GM23248 (cell line): ENCODE results near the gene ARHGDIB. TPM values are rescaled to one million over a fixed set of nuclear protein-coding genes. Genes with fewer than 3 reads are reported as not detected.
A peak's percentile ranks its signal among the peaks of the same experiment; 100 is the strongest.

Source experiments
- DNase-seq: peaks from one replicate; pipeline ENCODE4 v3.0.0-alpha.2; 2015
- H2AFZ ChIP-seq: fragments of 200-600 bp; sonication (generic); 2 replicates; pipeline ENCODE4 v1.6.1; 2016; ENCODE audit warnings: antibody characterized with exemption
- H3F3A ChIP-seq: fragments of 200-600 bp; sonication (generic); 2 replicates; pipeline ENCODE4 v1.6.1; 2016; ENCODE audit warnings: mild to moderate bottlenecking, antibody characterized with exemption, mixed run types; ENCODE audit not compliant: insufficient read depth
- H3K27ac ChIP-seq: fragments of 200-600 bp; sonication (generic); 2 replicates; pipeline ENCODE4 v1.5.1; 2016; ENCODE audit warnings: mild to moderate bottlenecking
- H3K27me3 ChIP-seq: fragments of 200-600 bp; sonication (generic); replicated peaks from 2 replicates; pipeline ENCODE4 v1.6.1; 2016; ENCODE audit warnings: mild to moderate bottlenecking; ENCODE audit not compliant: insufficient read depth
- H3K36me3 ChIP-seq: fragments of 200-600 bp; sonication (generic); 2 replicates; pipeline ENCODE4 v1.6.1; 2016; ENCODE audit warnings: low read depth, mild to moderate bottlenecking
- H3K4me1 ChIP-seq: fragments of 200-600 bp; sonication (generic); 2 replicates; pipeline ENCODE4 v1.6.1; 2016; ENCODE audit warnings: mild to moderate bottlenecking; ENCODE audit not compliant: insufficient read depth
- H3K4me2 ChIP-seq: fragments of 200-600 bp; sonication (generic); one replicate; pipeline ENCODE4 v1.6.1; 2016; ENCODE audit warnings: mild to moderate bottlenecking; ENCODE audit not compliant: unreplicated experiment
- H3K4me3 ChIP-seq: fragments of 200-600 bp; sonication (generic); 2 replicates; pipeline ENCODE4 v1.5.1; 2016; ENCODE audit warnings: mild to moderate bottlenecking
- H3K79me2 ChIP-seq: fragments of 200-600 bp; sonication (generic); 2 replicates; pipeline ENCODE4 v1.6.1; 2016; ENCODE audit warnings: mild to moderate bottlenecking; ENCODE audit not compliant: insufficient read depth
- H3K9ac ChIP-seq: fragments of 200-600 bp; sonication (generic); 2 replicates; pipeline ENCODE4 v1.6.1; 2016; ENCODE audit warnings: mild to moderate bottlenecking
- H3K9me2 ChIP-seq: fragments of 200-600 bp; sonication (generic); 2 replicates; pipeline ENCODE4 v1.6.1; 2016; ENCODE audit warnings: mixed run types, mild to moderate bottlenecking, moderate library complexity; ENCODE audit not compliant: insufficient read depth
- H3K9me3 ChIP-seq: fragments of 200-600 bp; sonication (generic); one replicate; pipeline ENCODE4 v1.6.1; 2017; ENCODE audit warnings: low read depth
- H4K20me1 ChIP-seq: fragments of 200-600 bp; sonication (generic); 2 replicates; pipeline ENCODE4 v1.6.0; 2016; ENCODE audit not compliant: insufficient read depth
- EZH2 ChIP-seq: fragments of 200-600 bp; sonication (generic); IDR thresholded peaks from 2 replicates; pipeline ENCODE4 v1.6.1; 2018; ENCODE audit warnings: antibody characterized with exemption, mild to moderate bottlenecking; ENCODE audit not compliant: insufficient read depth, poor library complexity, severe bottlenecking
- EZH2phosphoT487 ChIP-seq: fragments of 200-600 bp; sonication (generic); IDR thresholded peaks from 2 replicates; pipeline ENCODE4 v1.6.1; 2018; ENCODE audit warnings: antibody characterized with exemption, moderate library complexity, mild to moderate bottlenecking, low read depth; ENCODE audit not compliant: insufficient read depth
- WGBS, 2 experiments: methylation state at CpG; one replicate each; pipeline ENCODE4 v1.1.6; 2015 to 2017; ENCODE audit warnings: low lambda C conversion rate in 2 of 2, low coverage in 1 of 2; ENCODE audit errors: missing lambda C conversion rate in 2 of 2; 5-methylcytosine and 5-hydroxymethylcytosine counted together
- in situ Hi-C: fragments of 300-500 bp; cut with MboI; formaldehyde crosslinking; loops from 2 replicates; pipeline ENCODE4 v1.15.0; 2020
- polyA plus RNA-seq: library from polyadenylated mRNA; unstranded; fragments of >200 nt; fragmentation: Nextera tagmentation; extraction: Ambion mirVana; gene quantifications from 2 replicates; pipeline ENCODE4 v1.2.1, GENCODE V29; 2016
- total RNA-seq: library from RNA; depleted of rRNA; stranded (reverse); fragments of >200 nt; shearing (Covaris generic); gene quantifications from 2 replicates; pipeline ENCODE4 v1.2.3, GENCODE V29; 2014; rRNA removed

The ARHGDIB gene
- total RNA-seq: 8.3 and 8.5 TPM in 2 replicates
- polyA plus RNA-seq: 10.4 and 13.4 TPM in 2 replicates

GRCh38 chr12:14961466-14962152, at the start of gene ARHGDIB:
Gene ARHGDIB, minus strand, starts transcription at chr12:14961601. Its CDS starts 10,889 bp downstream, at chr12:14950712.
- DNase-seq: peak; percentile 40
- in situ Hi-C loops: no loop called here
- Histone ChIP-seq H3K27me3 (no peaks in the 10 kb centered on the region), H4K20me1 (no peaks in the 10 kb centered on the region), H2AFZ (peak within 1 kb of the TSS; percentile 70), H3K9me2 (no peaks in the 10 kb centered on the region), H3K4me1 (no peaks in the 10 kb centered on the region; the same call in 1 of the 2 replicates), H3K9ac (peak within 1 kb of the TSS; percentile 4; the same call in 1 of the 2 replicates), H3K79me2 (no peaks in the 10 kb centered on the region), H3K4me2 (peak within 1 kb of the TSS; percentile 67), H3K27ac (no peak within 1 kb of the TSS), H3K4me3 (peak within 1 kb of the TSS; percentile 55), H3K36me3 (no peaks in the 10 kb centered on the region), H3K9me3 (no peaks in the 10 kb centered on the region), H3F3A (no peaks in the 10 kb centered on the region)
- no peak for TF ChIP-seq EZH2
- TF ChIP-seq EZH2phosphoT487: no peak
- 35 to 43% methylated on average over 14 of the region's 14 CpGs for WGBS, 2 experiments

DNA sequence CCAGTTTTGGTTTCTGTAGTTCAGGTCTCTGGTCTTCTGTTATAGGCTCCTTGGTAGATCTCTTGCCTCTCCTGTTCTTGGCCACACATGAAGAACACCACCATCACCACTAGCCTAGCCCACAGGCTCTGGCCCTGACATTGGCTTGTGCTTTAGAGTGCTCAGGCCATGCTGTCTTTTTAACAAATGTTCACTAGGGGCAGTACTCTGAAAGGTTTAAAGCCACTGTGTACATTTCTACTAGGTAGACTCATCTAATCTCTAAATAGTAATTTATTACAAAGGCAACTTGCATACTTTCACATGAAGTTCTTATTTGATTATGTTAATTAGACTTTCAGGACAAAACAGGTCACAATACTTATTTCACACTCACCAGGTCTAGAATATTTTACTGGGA, 49.8 kb upstream of the ARHGDIB start:
- Histone ChIP-seq H3K4me3 (no peak overlapping the region), H3K9me3 (no peaks in the 10 kb centered on the region), H3K4me2 (no peak overlapping the region), H3K9me2 (no peaks in the 10 kb centered on the region), H3K27ac (no peak overlapping the region), H3K9ac (no peak overlapping the region), H4K20me1 (no peaks in the 10 kb centered on the region), H3K4me1 (no peaks in the 10 kb centered on the region), H3K79me2 (no peaks in the 10 kb centered on the region), H3F3A (no peaks in the 10 kb centered on the region), H2AFZ (no peak overlapping the region), H3K27me3 (peaks cover 11% of the 10 kb centered on the region; the same call in 1 of the 2 replicates), H3K36me3 (no peaks in the 10 kb centered on the region)
- TF ChIP-seq EZH2phosphoT487: no peak
- TF ChIP-seq EZH2: no peak
- in situ Hi-C loops: no loop called here
- DNase-seq: peak; percentile 11

GRCh38 chr12:15007551-15007950, 46.1 kb upstream of the ARHGDIB start:
- in situ Hi-C loops: loop anchor here (10.0 kb wide), 1 partner anchor 283 kb away; no protein-coding TSS in a partner anchor
- H3K79me2 ChIP-seq: no peaks in the 10 kb centered on the region
- H3K4me1 ChIP-seq: no peaks in the 10 kb centered on the region
- H3K27me3 ChIP-seq: peaks cover 39% of the 10 kb centered on the region
- H2AFZ ChIP-seq: no peak overlapping the region
- TF ChIP-seq EZH2phosphoT487 (no peak), EZH2 (no peak)
- WGBS, 2 experiments: 11 to 18% methylated on average over 3 of the region's 3 CpGs
- H3K36me3 ChIP-seq: no peaks in the 10 kb centered on the region
- DNase-seq: no peak
- no peak overlapping the region for H3K4me2 ChIP-seq
- H3K9ac ChIP-seq: no peak overlapping the region
- H3K27ac ChIP-seq: no peak overlapping the region
- no peaks in the 10 kb centered on the region for H3K9me3 ChIP-seq
- no peak overlapping the region for H3K4me3 ChIP-seq
- H3K9me2 ChIP-seq: no peaks in the 10 kb centered on the region
- no peaks in the 10 kb centered on the region for H3F3A ChIP-seq
- no peaks in the 10 kb centered on the region for H4K20me1 ChIP-seq

DNA sequence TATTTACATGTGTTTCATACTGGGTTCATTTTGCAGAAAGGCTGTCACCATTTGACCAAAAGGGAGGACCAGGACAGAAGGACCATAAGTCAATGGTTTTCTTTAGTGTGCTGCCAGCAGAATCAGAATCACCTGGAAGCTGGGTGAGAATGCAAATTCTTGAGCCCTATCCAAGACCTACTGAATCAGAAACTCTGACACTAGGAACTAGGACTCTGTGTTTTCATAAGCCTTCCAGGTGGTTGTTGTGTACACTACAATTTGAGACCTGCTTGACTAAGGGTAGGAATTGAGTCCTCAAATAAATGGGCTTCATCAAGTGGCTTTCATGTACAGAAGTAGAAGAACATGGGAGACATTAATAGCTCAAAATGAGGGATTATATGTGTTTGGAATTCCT, 43.7 kb upstream of the ARHGDIB start:
- no peaks in the 10 kb centered on the region for H3K9me3 ChIP-seq
- H3K4me3 ChIP-seq: no peak overlapping the region
- in situ Hi-C loops: loop anchor here (10.0 kb wide), 1 partner anchor 280 kb away; no protein-coding TSS in a partner anchor
- H2AFZ ChIP-seq: no peak overlapping the region
- H3K4me2 ChIP-seq: no peak overlapping the region
- H4K20me1 ChIP-seq: no peaks in the 10 kb centered on the region
- no peak overlapping the region for H3K27ac ChIP-seq
- no peaks in the 10 kb centered on the region for H3K79me2 ChIP-seq
- no peaks in the 10 kb centered on the region for H3K9me2 ChIP-seq
- H3K27me3 ChIP-seq: peaks cover 48% of the 10 kb centered on the region
- no peak for DNase-seq
- peaks cover 7% of the 10 kb centered on the region; the same call in 1 of the 2 replicates for H3K4me1 ChIP-seq
- H3F3A ChIP-seq: 0 out of 2 replicates have a peak, but pooled peaks cover 4% of the 10 kb centered on the region
- H3K9ac ChIP-seq: no peak overlapping the region
- TF ChIP-seq EZH2 (no peak), EZH2phosphoT487 (no peak)
- H3K36me3 ChIP-seq: no peaks in the 10 kb centered on the region
